Epithelial cell of proximal tubule (primary cell): ENCODE data around the gene MARCO. TPM values are rescaled to one million over a fixed set of nuclear protein-coding genes. Genes with fewer than 3 reads are reported as not detected.

Experiments
- DNase-seq: peaks from one replicate; pipeline ENCODE4 v3.0.0-alpha.2; 2011; ENCODE audit warnings: low read depth
- H3K4me3 ChIP-seq: 2 replicates; pipeline ENCODE4 v1.5.1; 2011; ENCODE audit warnings: low read depth, mild to moderate bottlenecking, low read length
- total RNA-seq: library from RNA; depleted of rRNA; stranded (reverse); fragments of >200 nt; gene quantifications from 2 replicates; pipeline ENCODE4 v1.2.3, GENCODE V29; 2015
- TF ChIP-seq, protein P1 (sequence below): conservative IDR thresholded peaks from 2 replicates; pipeline ENCODE4 v1.5.1; 2012; ENCODE audit warnings: low read depth, mild to moderate bottlenecking, low read length

The MARCO gene
- total RNA-seq, 1 donor from 2014 or later, result not detected

DNA sequence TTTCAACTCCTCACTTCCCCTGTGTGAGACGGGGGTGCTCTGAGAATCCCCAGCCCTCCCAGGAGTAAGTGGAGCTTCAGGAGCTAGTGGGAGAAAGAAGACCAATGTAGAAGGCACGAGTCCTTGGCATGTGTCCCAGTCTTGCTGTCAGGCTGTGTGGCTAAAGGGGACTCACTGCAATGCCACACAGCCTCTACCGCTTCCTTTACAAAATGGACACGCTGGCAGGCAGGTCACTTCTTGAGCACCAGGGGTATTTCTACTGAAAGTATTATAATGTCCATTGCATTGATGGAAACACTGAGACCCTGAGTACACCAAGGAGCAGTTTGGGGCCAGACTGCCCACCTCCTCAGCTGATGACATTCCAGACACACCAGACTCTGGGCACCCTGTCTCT is 35.8 kb upstream of the MARCO start:
- DNase-seq, result no peak
- TF ChIP-seq, protein P1, sequence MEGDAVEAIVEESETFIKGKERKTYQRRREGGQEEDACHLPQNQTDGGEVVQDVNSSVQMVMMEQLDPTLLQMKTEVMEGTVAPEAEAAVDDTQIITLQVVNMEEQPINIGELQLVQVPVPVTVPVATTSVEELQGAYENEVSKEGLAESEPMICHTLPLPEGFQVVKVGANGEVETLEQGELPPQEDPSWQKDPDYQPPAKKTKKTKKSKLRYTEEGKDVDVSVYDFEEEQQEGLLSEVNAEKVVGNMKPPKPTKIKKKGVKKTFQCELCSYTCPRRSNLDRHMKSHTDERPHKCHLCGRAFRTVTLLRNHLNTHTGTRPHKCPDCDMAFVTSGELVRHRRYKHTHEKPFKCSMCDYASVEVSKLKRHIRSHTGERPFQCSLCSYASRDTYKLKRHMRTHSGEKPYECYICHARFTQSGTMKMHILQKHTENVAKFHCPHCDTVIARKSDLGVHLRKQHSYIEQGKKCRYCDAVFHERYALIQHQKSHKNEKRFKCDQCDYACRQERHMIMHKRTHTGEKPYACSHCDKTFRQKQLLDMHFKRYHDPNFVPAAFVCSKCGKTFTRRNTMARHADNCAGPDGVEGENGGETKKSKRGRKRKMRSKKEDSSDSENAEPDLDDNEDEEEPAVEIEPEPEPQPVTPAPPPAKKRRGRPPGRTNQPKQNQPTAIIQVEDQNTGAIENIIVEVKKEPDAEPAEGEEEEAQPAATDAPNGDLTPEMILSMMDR, result no peak
- no peak overlapping the region for H3K4me3 ChIP-seq

DNA sequence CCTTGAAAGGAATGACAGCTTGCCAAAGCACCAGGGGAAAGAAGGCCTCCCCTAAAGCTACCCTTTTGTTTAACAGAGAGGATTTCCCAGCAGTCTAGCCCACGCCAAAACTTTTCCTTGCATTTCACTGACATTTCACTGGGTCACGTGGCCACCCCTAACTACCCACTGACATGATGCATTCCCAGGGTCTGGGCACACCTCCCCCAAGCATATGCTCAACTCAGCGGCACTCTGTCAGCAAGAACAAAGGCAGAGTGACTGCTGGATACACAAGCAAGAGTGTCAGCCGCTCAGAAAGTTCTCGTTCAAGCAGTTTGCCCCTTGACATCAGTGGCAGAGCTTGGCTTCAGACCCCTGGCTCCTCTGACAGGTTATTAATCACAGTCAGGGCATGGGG is 34.2 kb upstream of the MARCO start:
- TF ChIP-seq, protein P1, result no peak
- no peak for DNase-seq
- H3K4me3 ChIP-seq, result no peak overlapping the region

DNA sequence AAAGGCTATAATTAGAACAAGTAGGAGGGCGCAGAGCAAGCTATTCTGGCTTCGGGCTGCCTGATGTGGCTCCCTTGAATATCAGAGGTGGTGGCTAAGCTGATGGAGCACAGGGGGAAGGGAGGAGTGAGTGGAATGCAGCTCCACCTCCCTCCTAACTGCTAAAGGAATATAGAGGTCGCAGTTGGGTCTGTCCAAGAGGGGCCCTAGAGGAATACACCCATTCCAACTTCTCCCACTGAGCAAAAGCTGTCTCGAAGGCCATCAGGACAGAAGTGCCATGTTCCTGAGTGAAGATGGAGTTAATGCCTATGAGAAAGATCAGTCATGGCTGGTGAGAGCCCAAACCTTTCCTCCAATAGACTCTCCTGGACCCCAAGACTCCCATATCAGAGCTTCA is 32.8 kb upstream of the MARCO start:
- DNase-seq, result no peak

DNA sequence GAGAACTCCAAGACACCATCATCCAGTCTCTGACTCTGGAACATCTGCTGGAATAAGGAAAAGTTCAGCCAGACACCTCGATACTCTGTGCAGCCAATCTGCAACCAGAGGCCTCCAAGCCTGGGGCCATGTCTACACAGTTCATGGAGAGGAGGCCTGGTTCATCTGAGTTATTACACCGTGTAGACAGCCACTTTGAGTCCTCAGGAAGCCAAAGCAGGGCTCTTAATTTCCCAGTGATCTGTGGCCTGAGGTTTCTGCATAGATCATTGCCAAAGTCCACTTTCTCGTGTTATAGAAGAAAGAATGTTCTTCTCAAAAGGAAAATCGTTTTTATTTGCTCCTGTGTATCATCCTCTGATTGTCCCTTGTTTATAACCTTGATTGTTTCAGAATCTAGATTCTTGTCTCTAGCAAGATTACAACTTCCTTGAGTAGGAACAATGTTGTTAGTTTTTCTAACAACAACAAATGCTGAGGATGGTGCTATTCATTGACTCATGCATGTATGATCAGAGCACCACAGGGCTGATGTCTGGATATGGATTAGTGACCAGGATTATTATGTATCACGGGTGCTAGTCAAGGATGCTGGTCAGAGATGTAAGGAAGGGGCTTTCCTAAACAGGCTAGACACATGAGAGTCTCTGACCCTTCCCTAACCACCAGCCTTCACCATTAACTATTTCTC is 30.7 kb upstream of the MARCO start:
- DNase-seq, result no peak
- TF ChIP-seq, protein P1, result no peak
- no peak overlapping the region for H3K4me3 ChIP-seq

More for the DNA sequence above, 32.8 kb upstream of the MARCO start:
- TF ChIP-seq, protein P1, result no peak
- no peak overlapping the region for H3K4me3 ChIP-seq

DNA sequence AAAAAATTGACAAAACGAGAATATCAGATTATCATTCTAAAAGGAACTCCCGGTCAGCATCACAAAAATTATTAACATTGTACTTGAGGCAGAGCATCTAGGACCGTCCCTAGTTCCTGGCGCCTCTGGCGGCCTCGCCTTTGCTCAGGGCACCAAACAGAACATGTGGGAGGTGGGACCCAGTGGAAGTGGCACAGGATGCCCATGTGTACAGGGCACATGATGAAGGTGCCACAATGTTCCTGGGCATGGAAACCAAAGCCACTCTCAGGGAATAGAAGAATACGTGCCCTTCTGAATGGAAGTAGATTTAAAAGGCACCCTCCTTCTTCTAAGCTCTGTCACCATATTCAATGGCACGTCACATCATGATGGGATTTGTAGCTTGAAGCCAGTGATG is 30.1 kb upstream of the MARCO start:
- TF ChIP-seq, protein P1, result no peak
- H3K4me3 ChIP-seq, result no peak overlapping the region
- no peak for DNase-seq

DNA sequence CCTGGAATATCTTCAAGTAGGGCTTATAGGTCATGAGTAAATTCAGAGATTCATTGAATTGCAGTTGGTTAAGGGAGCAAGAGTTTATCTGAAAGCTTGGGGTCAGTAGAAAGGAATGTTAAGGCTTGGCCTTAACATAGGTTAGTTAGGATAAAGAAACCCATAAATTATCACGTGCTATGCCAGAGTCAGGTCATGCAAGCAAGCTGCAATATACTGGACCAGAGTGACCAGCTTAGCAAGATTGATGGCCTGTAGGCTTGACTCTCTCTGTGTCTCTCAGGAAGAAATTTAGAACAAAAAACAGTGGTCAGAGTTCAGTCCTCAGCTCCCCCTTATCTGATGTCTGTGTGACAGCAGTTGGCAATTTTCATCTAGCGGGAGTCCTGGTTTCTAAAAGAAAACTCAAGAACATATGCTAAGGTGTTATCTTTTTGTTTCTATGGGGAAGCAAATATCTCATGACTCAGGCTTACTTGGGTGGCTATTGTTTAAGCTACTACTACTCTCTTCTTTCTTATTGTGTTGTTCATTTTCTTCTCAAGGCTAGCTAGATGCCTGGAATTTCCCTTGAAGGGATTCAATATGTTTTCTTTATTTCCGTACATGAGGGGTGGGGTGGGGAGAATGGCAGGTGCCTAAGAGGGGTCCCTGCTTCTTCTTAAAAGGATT is 28.7 kb upstream of the MARCO start:
- DNase-seq, result no peak
- TF ChIP-seq, protein P1, result no peak

More for the DNA sequence above, 28.7 kb upstream of the MARCO start:
- no peak overlapping the region for H3K4me3 ChIP-seq
